ENCODE measurements around the gene PTPRN2.

PTPRN2 gene

GRCh38 chr7:158283016-158283974 lies 304.3 kb downstream of the PTPRN2 start:
- peak; percentile 57 for DNase-seq (ENCODE audit: low spot score)

GRCh38 chr7:158282461-158283001 lies 305.1 kb downstream of the PTPRN2 start:
- TF ChIP-seq CTCF (IDR thresholded peaks at IDR 0.05), result no peak
- Histone ChIP-seq H3K4me3 (no peak overlapping the region), H3K27ac (no peak overlapping the region)
- DNase-seq (ENCODE audit: low spot score), result peak; percentile 45

More at GRCh38 chr7:158283016-158283974, 304.3 kb downstream of the PTPRN2 start:
- no peak for TF ChIP-seq CTCF (IDR thresholded peaks at IDR 0.05)
- H3K27ac ChIP-seq, result no peak overlapping the region
- H3K4me3 ChIP-seq, result no peak overlapping the region

- TF ChIP-seq CTCF (IDR thresholded peaks at IDR 0.05), result no peak
- Histone ChIP-seq H3K27ac (no peak overlapping the region), H3K4me3 (no peak overlapping the region)
- DNase-seq (ENCODE audit: low spot score), result peak; percentile 52
Measured at GRCh38 chr7:158281441-158281840, 306.2 kb downstream of the PTPRN2 start.

- peak; percentile 60 for DNase-seq (ENCODE audit: low spot score)
- TF ChIP-seq CTCF (IDR thresholded peaks at IDR 0.05), result no peak
- no peak overlapping the region for H3K27ac ChIP-seq
- no peak overlapping the region for H3K4me3 ChIP-seq
Measured at GRCh38 chr7:158280448-158281144, 307.0 kb downstream of the PTPRN2 start.

GRCh38 chr7:158279539-158280447 lies 307.8 kb downstream of the PTPRN2 start:
- H3K27ac ChIP-seq, result no peak overlapping the region
- TF ChIP-seq CTCF (IDR thresholded peaks at IDR 0.05), result no peak
- DNase-seq (ENCODE audit: low spot score), result no peak
- H3K4me3 ChIP-seq, result no peak overlapping the region

- TF ChIP-seq CTCF (IDR thresholded peaks at IDR 0.05), result no peak
- Histone ChIP-seq H3K4me3 (no peak overlapping the region), H3K27ac (no peak overlapping the region)
- DNase-seq (ENCODE audit: low spot score), result no peak
Measured at GRCh38 chr7:158278745-158279320, 308.8 kb downstream of the PTPRN2 start.
